Mesodermal cell (in vitro differentiated cells): Measurements from ENCODE around the gene PVALB.
"Not testable (repeated sequence)": the region's sequence is repeated elsewhere in the genome, so short reads cannot be mapped to it uniquely, and the experiment has no call there.

Source experiments
- H3K27ac ChIP-seq: 2 replicates; pipeline ENCODE4 v1.7.0; 2013; ENCODE audit warnings: mild to moderate bottlenecking, low read depth, low read length, moderate library complexity; ENCODE audit not compliant: severe bottlenecking
- H3K36me3 ChIP-seq: 2 replicates; pipeline ENCODE4 v1.7.1; 2013; ENCODE audit warnings: mild to moderate bottlenecking, low read length, moderate library complexity; ENCODE audit not compliant: control insufficient read depth, insufficient read depth
- H3K4me1 ChIP-seq: one replicate; pipeline ENCODE4 v1.7.1; 2013; ENCODE audit warnings: mild to moderate bottlenecking, low read length; ENCODE audit not compliant: insufficient read depth, control insufficient read depth, poor library complexity, severe bottlenecking
- H3K4me3 ChIP-seq: 2 replicates; pipeline ENCODE4 v1.7.0; 2013; ENCODE audit warnings: low read length, control low read depth, mild to moderate bottlenecking; ENCODE audit not compliant: insufficient read depth, poor library complexity, severe bottlenecking; ENCODE audit errors: extremely low read depth
- H3K9me3 ChIP-seq: 2 replicates; pipeline ENCODE4 v1.7.1; 2013; ENCODE audit warnings: mild to moderate bottlenecking, low read length, moderate library complexity; ENCODE audit not compliant: control insufficient read depth
- WGBS, 2 experiments: methylation state at CpG; one replicate each; pipeline ENCODE4 v1.1.5; 2013; ENCODE audit warnings: missing lambda C conversion rate in 2 of 2; ENCODE audit not compliant: insufficient coverage in 2 of 2; 5-methylcytosine and 5-hydroxymethylcytosine counted together

The PVALB gene

DNA sequence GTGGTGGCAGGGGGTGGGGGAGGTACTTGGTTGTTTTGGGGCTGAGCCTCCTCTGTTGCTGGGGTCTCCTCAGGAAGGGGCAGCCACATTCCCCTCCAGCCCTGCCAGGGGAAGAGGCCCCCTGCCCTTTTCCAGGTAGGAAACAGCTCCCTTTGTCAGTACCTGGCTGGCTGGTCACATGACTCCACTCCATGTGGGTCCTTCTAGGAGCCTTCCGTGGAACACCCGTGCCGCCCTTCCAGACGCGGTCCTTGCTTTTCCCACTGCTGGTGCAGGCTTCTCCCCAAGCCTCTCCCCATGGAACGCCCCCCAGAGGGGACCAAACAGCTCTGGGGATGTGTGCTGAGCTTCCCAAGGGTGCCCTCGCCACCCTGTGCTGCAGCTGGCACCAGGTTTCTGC is 60.8 kb downstream of the PVALB start:
- Histone ChIP-seq H3K4me1 (no peaks in the 10 kb centered on the region), H3K9me3 (no peaks in the 10 kb centered on the region), H3K4me3 (no peak overlapping the region), H3K27ac (no peak overlapping the region), H3K36me3 (no peaks in the 10 kb centered on the region)
- 72 to 73% methylated on average over 5 to 7 of the region's 7 CpGs for WGBS, 2 experiments

DNA sequence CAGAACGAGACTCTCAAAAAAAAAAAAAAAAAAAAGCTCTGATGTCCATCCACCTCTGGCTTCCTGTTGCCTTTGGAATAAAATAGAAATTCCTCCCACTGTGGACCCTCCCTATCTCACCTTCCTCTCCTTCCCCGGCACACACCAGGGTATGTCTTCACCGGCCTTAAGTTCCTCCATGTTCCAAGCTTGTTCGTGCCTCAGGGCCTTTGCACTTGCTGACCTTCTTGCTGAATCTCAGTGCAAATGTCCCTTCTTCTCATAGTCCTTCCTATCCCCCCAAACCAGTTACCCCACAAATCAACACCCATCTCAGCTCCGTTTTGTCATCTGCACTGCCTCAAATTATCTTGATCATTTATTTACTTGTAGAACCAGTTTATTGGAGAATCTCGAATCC is 61.5 kb downstream of the PVALB start:
- 84 to 96% methylated on average over 4 to 5 of the region's 6 CpGs for WGBS, 2 experiments
- Histone ChIP-seq H3K4me3 (no peak overlapping the region), H3K36me3 (no peaks in the 10 kb centered on the region), H3K27ac (no peak overlapping the region), H3K9me3 (no peaks in the 10 kb centered on the region), H3K4me1 (no peaks in the 10 kb centered on the region)

DNA sequence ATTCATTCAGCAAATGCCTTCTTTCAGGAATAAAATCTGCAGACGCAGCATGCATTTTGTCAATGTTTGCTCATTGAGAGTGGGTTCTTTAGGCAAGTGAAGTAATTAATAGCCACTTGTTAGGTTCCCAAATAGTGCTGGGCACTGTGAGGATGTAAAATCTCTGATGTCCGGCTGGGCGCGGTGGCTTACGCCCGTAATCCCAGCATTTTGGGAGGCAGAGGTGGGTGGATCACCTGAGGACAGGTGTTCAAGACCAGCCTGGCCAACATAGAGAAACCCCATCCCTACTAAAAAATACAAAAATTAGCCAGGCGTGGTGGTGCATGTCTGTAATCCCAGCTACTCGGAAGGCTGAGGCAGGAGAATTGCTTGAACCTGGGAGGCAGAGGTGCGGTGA is 62.0 kb downstream of the PVALB start:
- H3K9me3 ChIP-seq, H3K36me3 ChIP-seq, H3K4me1 ChIP-seq, H3K4me3 ChIP-seq, H3K27ac ChIP-seq: not testable (repeated sequence)
- 98% methylated on average over 9 of the region's 9 CpGs for WGBS, 2 experiments

DNA sequence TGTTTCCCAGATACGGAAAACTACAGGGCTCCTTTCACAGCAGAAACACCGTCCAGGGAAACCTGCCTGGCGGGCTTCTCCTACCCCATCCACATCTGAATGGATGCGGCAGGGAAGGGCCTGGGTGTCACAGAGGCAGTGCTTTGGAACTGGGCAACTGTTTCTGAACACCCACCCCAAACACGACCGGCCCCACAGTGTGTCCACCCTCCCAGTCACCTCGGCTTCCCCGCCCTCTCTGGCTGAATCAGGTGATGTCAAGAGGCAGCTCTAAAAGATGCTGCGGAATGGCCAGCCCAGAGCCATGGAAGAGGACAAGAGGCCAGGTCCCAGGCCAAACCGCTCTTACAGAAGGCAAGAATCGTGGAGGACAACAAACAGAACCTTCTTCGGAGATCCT is 62.9 kb downstream of the PVALB start:
- H3K4me3 ChIP-seq: no peak overlapping the region
- H3K9me3 ChIP-seq: no peaks in the 10 kb centered on the region
- no peaks in the 10 kb centered on the region for H3K4me1 ChIP-seq
- 84 to 91% methylated on average over 5 to 8 of the region's 12 CpGs for WGBS, 2 experiments
- no peaks in the 10 kb centered on the region for H3K36me3 ChIP-seq
- no peak overlapping the region for H3K27ac ChIP-seq

DNA sequence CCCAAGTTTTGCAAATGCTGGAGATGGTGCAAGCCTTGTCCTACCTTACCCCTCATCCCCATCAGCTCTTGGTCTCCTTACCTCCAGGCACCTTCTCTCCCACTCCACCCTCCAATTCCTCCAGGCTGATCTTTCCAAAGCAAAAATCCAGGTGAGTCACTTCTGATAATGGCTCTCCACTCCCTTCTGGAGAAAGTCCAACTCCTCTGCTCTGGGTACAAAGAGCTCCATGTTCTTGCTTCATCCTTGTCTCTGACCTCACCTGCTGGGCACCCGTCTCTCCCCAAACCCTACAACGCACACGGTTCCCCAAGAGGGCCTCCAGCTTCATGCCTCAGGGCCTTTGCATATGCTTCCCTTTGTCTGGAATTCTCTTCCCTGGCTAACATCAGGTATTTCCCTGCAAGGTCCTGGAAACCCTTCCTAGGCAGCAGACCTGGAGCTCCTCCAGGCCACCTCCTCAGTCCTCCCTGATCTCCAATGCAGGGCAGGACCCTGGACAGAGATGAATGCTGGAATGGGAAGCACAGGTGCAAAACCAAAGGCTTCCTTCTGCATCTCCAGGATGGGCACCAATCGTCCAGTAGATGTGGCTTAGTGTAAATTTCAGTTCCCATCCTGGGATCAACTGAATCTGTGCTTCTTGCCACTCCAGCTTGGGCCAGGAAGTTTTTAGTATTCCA is 63.6 kb downstream of the PVALB start:
- WGBS, 2 experiments: 56 to 67% methylated on average over 3 to 4 of the region's 4 CpGs
- Histone ChIP-seq H3K27ac (no peak overlapping the region), H3K9me3 (no peaks in the 10 kb centered on the region), H3K4me1 (no peaks in the 10 kb centered on the region), H3K4me3 (no peak overlapping the region), H3K36me3 (no peaks in the 10 kb centered on the region)
